Measurements from ENCODE around the gene EMP2. TPM values are rescaled to one million over a fixed set of nuclear protein-coding genes. Genes with fewer than 3 reads are reported as not detected.

The EMP2 gene
- total RNA-seq, 4 donors from 2014 or later = 7.9 to 13.5 (median 11.7) TPM

DNA sequence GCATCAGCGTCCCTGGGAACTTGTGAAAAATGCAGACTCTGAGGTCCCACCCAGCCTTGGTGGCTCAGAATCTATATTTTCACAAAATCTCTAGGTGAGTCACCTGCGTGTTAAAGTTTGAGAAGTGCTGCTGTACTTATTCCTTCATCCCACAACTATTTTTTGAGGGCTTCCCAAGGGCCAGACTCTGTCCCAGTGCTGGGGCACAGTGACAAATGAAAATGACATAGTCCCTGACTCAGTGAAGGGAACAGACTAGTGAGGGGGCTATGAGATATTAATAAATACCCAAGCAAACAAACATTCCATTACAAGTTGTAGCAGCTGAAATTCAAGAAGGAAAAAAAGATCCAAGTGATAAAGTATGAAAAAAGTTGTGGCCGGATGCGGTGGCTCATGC, 9.9 kb upstream of the EMP2 start:
- Histone ChIP-seq H3K27ac (no peak overlapping the region), H3K36me3 (no peaks in the 10 kb centered on the region), H3K9me3 (no peaks in the 10 kb centered on the region), H3K4me1 (no peaks in the 10 kb centered on the region), H3K27me3 (no peaks in the 10 kb centered on the region), H3K4me3 (no peak overlapping the region)
- no peak for DNase-seq
- TF ChIP-seq, protein P1, sequence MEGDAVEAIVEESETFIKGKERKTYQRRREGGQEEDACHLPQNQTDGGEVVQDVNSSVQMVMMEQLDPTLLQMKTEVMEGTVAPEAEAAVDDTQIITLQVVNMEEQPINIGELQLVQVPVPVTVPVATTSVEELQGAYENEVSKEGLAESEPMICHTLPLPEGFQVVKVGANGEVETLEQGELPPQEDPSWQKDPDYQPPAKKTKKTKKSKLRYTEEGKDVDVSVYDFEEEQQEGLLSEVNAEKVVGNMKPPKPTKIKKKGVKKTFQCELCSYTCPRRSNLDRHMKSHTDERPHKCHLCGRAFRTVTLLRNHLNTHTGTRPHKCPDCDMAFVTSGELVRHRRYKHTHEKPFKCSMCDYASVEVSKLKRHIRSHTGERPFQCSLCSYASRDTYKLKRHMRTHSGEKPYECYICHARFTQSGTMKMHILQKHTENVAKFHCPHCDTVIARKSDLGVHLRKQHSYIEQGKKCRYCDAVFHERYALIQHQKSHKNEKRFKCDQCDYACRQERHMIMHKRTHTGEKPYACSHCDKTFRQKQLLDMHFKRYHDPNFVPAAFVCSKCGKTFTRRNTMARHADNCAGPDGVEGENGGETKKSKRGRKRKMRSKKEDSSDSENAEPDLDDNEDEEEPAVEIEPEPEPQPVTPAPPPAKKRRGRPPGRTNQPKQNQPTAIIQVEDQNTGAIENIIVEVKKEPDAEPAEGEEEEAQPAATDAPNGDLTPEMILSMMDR (IDR thresholded peaks at IDR 0.05 in 4 of 5, conservative IDR thresholded peaks at IDR 0.05 in 1 of 5) = no peak
- no peak for TF ChIP-seq POLR2A (IDR thresholded peaks at IDR 0.05)
- ATAC-seq = no peak
- in situ Hi-C loops (cut with MboI; ENCODE audit: low sequenced_read_pairs in 4 of 4) = no loop called here
- intact Hi-C loops (cut with DNase I; ENCODE audit: low total_unique reads) = no loop called here

GRCh38 chr16:10589109-10589508, 8.7 kb upstream of the EMP2 start:
- no peaks in the 10 kb centered on the region for H3K27me3 ChIP-seq
- in situ Hi-C loops (cut with MboI; ENCODE audit: low sequenced_read_pairs in 4 of 4) = no loop called here
- H3K9me3 ChIP-seq = no peaks in the 10 kb centered on the region
- H3K4me3 ChIP-seq = no peak overlapping the region
- H3K27ac ChIP-seq = no peak overlapping the region
- no peak for TF ChIP-seq POLR2A (IDR thresholded peaks at IDR 0.05)
- TF ChIP-seq, protein P1 (IDR thresholded peaks at IDR 0.05 in 4 of 5, conservative IDR thresholded peaks at IDR 0.05 in 1 of 5) = no peak
- DNase-seq (no peak), ATAC-seq (no peak)
- H3K36me3 ChIP-seq = no peaks in the 10 kb centered on the region
- no peaks in the 10 kb centered on the region for H3K4me1 ChIP-seq
- intact Hi-C loops (cut with DNase I; ENCODE audit: low total_unique reads) = no loop called here

DNA sequence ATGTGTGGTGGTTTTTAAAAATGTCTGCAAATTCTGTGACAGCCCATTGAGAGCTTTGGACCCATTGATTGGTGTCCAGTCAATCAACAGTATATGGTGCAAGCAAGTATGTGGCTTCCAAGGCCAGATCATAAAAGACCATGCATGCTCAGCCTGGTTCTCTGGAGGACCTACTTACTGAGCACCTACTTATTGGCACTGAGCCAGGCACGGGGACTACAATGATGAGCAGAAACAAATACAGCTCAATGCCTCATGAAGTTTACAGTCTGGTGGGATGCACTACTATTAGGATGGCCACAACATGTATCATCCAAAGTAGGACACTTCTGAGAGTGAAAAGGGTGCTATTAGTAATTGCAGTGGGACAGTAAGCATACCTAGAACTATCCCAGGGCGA, 7.2 kb upstream of the EMP2 start:
- Histone ChIP-seq H3K9me3 (no peaks in the 10 kb centered on the region), H3K27ac (no peak overlapping the region), H3K4me1 (no peaks in the 10 kb centered on the region), H3K27me3 (no peaks in the 10 kb centered on the region), H3K4me3 (no peak overlapping the region), H3K36me3 (no peaks in the 10 kb centered on the region)
- TF ChIP-seq, protein P1 (IDR thresholded peaks at IDR 0.05 in 4 of 5, conservative IDR thresholded peaks at IDR 0.05 in 1 of 5) = no peak
- no peak for TF ChIP-seq POLR2A (IDR thresholded peaks at IDR 0.05)
- DNase-seq = no peak
- in situ Hi-C loops (cut with MboI; ENCODE audit: low sequenced_read_pairs in 4 of 4) (no loop called here), intact Hi-C loops (cut with DNase I; ENCODE audit: low total_unique reads) (no loop called here)
- ATAC-seq = no peak

GRCh38 chr16:10584981-10585438, 4.6 kb upstream of the EMP2 start:
- intact Hi-C loops (cut with DNase I; ENCODE audit: low total_unique reads) = no loop called here

More at GRCh38 chr16:10584981-10585438, 4.6 kb upstream of the EMP2 start:
- Histone ChIP-seq H3K27ac (no peak overlapping the region), H3K27me3 (no peaks in the 10 kb centered on the region), H3K4me3 (no peak overlapping the region), H3K4me1 (peaks cover 0 to 6% of the 10 kb centered on the region in 2 donors), H3K36me3 (no peaks in the 10 kb centered on the region), H3K9me3 (no peaks in the 10 kb centered on the region)
- in situ Hi-C loops (cut with MboI; ENCODE audit: low sequenced_read_pairs in 4 of 4) = no loop called here
- no peak for ATAC-seq
- DNase-seq = no peak
- no peak for TF ChIP-seq POLR2A (IDR thresholded peaks at IDR 0.05)
- TF ChIP-seq, protein P1 (IDR thresholded peaks at IDR 0.05 in 4 of 5, conservative IDR thresholded peaks at IDR 0.05 in 1 of 5) = no peak
